ENCODE results near the gene PCIF1.
"Not testable (repeated sequence)": the region's sequence is repeated elsewhere in the genome, so short reads cannot be mapped to it uniquely, and the experiment has no call there.

PCIF1 gene

DNA sequence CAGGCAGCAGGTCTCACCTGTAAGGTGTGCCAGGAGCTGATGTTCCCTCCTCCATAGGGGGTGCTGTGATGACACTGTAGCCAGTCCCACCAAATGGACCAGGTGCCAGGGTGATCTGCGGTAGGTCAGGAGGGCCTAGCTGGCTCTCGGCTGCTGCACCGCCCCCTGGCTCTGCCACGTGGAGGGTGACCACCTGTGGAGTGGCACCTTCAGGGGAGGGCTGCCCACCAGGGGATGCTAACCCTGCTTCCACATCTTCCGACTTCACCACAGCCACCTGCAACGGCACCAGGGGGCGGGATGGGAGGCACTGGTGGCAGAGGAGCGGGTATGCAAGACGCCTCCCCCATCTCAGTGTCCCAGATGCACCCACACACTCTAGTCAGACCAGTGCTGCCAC, 19.2 kb downstream of the PCIF1 start:
- no peak overlapping the region for H3K4me3 ChIP-seq (ENCODE audit: low read length)
- TF ChIP-seq ZNF274 (IDR thresholded peaks at IDR 0.05; ENCODE audit: low read depth, low read length): no peak

DNA sequence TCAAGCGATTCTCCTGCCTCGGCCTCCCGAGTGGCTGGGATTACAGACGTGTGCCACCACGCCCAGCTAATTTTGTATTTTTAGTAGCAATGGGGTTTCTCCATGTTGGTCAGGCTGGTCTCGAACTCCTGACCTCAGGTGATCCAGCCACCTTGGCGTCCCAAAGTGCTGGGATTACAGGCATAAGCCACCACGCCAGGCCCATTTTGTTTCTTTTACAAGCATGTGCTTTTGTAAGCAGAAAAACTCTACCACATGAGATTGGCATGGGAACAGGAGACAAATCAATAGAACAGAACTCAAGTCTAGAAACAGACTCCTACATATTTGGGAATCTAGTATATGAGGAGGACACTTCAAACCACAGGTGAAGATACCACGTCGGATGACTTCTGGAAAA, 21.8 kb downstream of the PCIF1 start:
- not testable (repeated sequence) for H3K4me3 ChIP-seq (ENCODE audit: low read length)

DNA sequence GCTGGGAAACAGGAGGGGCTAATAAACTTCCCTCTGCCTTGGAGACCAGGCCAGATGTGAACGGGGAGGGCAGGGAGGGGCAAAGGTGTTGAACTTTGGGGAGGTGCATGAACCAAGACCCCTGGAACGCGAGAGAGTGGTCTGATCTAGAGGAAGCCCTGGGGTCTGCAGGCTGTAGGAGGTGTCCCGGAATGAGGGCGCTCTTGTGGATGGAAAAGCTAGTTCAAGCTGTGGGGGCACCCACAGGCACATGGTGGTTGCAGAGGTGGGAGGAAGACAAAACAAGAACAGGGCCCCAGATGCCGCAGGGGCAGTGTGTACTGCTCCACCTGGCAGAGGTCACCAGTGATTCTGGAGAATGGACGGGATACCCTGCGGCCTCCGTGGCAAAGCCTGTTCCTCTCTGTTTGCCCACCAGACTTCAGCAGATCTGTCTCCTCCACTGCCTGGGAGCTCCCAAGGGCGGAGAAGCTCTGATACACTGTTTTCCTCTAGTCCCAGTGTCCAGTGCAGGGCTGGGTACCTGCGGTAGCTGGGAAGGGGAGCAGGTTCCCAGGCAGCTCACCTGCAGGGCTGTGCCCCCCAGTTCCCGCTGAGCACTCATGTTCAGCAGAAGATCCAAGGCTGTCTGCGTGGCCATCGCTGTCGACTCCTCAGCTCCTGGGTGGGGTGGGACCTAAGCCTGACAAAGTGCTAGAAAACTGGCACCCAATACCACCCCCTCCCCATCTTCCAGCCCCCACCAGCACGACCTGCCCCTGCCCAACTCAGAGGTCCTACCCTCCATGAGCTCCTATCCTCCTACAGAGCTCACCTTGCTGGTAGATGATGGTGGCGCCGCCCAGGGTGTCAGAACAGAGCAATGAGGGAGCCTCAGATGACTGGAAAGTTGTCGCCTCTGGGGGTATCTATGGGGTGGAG, 22.8 kb downstream of the PCIF1 start:
- no peak for TF ChIP-seq ZNF274 (IDR thresholded peaks at IDR 0.05; ENCODE audit: low read depth, low read length)
- H3K4me3 ChIP-seq (ENCODE audit: low read length): no peak overlapping the region

DNA sequence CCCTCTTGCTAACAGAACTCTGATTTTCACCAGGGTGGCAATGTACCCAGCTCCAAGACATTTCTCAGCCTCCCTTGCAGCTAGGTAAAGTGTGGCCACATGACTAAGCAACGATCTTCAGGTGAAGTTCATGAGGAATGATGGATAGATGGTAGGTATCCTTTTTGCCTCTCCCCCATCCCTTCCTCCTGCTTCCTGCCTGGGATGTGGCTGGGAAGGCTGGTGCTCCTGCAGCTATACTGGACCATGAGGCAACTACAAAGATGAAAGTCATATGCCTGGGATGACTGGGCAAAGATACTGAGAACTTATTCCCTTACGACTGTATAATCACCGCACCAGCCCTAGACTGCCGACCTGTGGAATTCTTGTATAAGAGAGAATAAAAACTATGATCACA, 24.1 kb downstream of the PCIF1 start:
- TF ChIP-seq ZNF274 (IDR thresholded peaks at IDR 0.05; ENCODE audit: low read depth, low read length): no peak
- no peak overlapping the region for H3K4me3 ChIP-seq (ENCODE audit: low read length)

DNA sequence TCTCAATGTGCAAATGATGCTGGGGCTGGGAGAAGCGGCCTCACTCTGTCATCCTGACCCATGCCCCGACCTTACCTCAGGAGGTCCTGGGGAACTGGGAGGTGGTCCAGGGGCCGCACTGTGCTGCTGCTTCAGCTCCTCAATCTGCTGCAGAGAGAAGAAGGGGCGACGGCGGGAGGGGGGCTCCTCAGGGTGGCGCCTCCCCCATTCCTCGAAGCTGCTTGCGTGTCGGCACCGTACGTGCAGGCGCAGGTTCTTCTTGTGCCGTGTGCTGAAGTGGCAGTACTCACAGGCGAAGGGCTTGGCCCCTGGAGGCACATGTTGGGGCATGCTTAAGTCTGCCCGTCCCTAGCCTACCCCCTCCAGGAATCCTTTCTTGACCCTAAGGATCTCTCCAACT, 24.6 kb downstream of the PCIF1 start:
- no peak for TF ChIP-seq ZNF274 (IDR thresholded peaks at IDR 0.05; ENCODE audit: low read depth, low read length)
- no peak overlapping the region for H3K4me3 ChIP-seq (ENCODE audit: low read length)

DNA sequence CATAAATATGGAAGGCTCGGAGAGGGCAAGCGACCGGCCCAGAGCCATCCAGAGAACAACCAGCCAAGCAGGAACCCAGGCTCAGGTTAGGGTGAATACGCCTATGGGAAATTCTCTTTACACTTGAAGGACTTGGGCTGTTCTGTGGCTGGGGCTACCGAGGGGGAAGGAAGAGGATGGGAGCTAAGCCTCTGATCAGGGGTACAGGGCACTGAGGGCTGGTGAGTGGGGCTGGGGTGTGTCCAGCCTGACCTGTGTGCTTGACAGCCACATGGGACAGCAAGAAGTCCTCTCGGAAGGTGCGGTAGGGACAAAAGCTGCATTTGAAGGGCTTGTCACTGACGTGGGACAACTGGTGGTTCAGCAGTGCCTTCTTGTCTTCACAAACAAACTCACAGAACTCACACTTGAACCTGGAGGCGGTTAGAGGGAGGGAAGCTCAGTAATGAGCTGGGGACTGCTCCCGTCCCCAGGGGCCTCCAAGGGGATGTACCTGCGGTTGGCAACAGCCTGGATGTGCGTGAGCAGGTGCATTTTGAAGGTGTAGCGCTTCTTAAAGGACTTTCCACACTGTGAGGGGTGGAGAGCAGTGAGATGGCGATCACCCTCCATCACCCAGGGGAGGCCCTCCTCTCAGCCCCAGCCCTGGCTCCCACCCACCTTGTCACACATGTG, 25.6 kb downstream of the PCIF1 start:
- no peak overlapping the region for H3K4me3 ChIP-seq (ENCODE audit: low read length)
- TF ChIP-seq ZNF274 (IDR thresholded peaks at IDR 0.05; ENCODE audit: low read depth, low read length): no peak

DNA sequence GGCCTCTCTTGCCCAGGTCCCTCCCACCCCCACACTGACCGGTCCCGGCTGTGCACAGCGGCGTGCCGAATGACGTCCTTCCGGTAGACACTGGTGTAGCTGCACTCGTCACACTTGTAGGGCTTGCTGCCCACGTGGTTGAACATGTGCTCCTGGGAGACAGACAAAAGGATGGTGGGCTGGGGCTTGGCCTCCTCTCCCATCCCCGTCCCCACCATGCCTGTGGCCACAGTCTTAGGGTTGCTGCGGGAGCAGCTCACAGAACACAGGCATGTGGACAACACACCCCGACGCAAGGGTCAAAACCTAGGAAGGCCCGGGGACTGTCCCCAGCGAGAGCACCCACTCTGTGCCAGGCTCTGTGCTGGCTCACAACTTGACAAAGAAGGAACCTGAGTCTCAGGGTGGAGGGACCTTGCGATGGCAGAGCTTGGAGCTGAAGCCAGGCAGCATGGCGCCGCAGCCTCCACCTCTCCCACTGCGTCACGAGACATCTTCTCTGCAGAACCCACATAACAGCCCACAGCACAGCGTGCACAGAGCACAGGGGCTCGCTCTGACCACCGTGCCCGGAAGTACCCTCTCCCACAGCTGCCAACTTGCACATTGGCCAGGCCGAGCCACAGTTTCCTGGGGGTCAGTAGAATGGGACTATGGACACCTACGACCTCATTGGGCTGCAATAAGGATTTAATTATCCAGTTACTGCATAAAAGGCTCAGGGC, 27.7 kb downstream of the PCIF1 start:
- TF ChIP-seq ZNF274 (IDR thresholded peaks at IDR 0.05; ENCODE audit: low read depth, low read length): no peak
- no peak overlapping the region for H3K4me3 ChIP-seq (ENCODE audit: low read length)

DNA sequence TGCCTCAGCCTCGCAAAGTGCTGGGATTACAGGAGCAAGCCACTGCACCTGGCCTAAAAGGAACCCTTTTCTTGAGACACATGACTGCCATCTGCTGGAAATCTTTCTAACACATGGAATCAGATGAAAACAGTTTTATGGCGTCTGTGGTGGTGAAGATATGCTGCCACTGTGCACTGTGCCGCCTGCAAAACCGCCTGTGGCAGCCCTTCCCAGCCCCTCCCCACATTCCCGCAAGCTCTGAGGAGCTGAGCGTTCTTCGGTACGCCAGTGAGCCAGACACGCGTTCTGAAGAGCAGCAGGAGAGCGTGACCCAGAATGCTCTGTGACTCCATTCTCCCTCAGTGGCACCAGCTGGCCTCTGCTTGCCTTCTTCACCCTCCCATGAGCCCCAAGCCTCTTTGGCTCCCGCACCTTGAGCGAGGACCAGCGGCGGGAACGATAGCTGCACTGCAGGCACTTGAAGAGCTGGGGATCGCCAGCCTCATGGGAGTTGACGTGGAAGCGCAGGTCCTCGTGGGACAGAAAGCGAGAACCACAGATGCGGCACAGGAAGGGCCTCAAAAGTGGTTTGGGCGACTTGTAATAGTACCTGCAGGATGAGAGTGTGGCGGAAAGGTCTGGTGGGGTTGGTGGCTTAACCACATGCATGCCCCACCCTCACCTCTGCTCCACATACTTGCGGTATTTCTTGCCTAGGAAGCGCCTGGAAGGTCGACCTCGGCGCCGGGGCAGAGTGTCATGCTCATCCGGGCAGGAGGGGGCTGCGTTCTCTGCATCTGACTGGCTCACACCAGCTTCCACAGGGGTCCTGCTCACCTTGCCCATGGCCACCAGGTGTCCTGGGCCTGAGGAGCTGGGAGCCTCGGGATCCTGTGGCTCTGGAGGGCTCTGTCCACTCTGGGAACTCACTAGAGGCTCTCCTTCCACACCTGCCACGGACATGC, 28.8 kb downstream of the PCIF1 start:
- no peak overlapping the region for H3K4me3 ChIP-seq (ENCODE audit: low read length)

DNA sequence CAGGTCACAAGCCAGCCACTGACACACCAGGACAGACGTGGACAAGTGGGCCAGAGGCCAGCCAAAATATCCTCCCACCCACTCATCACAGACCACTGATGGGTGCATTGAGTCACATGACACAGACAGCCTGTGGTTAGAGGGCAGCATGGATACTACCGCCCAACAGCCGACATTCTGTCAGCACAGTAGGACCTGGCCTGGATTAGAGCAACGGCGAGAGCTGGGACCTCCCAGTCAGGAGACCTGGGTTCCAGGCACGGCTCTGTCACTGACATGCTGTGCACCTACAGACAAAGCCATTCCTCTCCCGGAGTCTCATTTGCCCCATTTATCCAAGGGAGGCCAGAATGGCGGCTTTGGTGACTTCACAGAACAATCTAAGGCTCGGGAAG, 29.5 kb downstream of the PCIF1 start:
- H3K4me3 ChIP-seq (ENCODE audit: low read length): no peak overlapping the region
- no peak for TF ChIP-seq ZNF274 (IDR thresholded peaks at IDR 0.05; ENCODE audit: low read depth, low read length)

More for the DNA sequence above, 28.8 kb downstream of the PCIF1 start:
- TF ChIP-seq ZNF274 (IDR thresholded peaks at IDR 0.05; ENCODE audit: low read depth, low read length): no peak

DNA sequence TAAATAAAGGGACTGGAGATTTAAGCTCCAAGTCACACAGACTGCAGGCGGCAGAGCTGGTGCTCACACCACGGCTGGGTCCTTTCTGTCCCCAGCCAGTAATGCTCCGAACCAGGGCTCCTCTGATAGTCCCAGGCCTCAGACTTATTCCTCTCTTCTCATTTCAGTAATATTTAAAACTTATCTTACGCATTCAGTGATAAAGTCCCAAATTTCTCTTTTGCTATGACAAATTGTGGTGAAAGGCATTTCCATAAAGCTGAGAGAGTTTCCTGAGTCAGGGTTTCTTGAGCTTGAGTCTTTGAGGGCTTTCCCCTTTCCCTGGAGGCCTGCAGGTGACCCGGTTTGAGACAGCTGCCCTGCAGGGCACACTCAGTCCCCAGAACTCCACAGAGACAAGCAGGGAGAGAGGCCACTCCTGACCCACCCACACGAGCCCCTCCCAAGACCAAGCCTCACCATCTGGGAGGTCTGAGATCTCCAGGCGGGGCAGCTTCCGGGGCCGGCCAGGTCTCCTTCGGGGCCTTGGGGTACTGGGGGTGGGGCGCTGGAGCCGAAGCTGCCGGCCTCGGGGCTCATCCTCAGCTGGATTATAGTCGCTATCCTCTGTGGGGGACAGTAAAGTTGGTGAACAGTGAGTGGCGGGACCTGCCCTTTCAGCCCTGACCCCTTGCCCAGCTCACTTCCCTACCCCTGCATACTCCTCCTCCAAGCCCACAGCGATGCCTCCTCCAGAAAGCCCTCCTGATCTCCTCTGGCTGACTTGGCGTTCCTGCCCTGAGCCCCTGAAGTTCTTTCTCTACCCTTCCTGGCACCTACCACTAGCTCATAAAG, 30.9 kb downstream of the PCIF1 start:
- no peak overlapping the region for H3K4me3 ChIP-seq (ENCODE audit: low read length)
- no peak for TF ChIP-seq ZNF274 (IDR thresholded peaks at IDR 0.05; ENCODE audit: low read depth, low read length)

DNA sequence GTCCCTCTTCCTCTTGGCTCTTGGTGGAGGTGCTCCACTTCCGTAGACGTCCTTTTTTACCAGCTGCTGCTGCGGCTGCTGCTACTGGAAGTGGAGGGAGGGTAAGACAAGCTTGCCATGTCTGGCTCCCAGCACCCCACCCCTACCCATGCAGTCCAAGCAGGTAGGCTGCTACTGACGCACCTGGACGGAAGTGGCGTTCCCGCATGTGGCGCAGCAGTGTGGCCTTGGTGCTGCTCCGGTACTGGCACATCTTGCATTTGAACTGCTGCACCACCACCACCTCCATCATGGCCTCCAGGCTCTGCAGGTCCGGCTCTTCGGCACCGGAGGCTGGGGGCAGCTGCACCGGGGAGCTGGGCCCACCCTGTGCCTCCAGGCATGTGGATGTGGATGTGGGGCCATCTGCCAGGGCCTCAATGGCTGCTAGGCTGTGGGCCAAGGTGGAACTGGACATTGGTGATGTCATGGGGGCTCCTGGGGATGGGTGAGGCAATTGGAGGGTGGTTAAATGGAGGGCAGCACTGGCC, 33.1 kb downstream of the PCIF1 start:
- H3K4me3 ChIP-seq (ENCODE audit: low read length): no peak overlapping the region
- TF ChIP-seq ZNF274 (IDR thresholded peaks at IDR 0.05; ENCODE audit: low read depth, low read length): no peak

DNA sequence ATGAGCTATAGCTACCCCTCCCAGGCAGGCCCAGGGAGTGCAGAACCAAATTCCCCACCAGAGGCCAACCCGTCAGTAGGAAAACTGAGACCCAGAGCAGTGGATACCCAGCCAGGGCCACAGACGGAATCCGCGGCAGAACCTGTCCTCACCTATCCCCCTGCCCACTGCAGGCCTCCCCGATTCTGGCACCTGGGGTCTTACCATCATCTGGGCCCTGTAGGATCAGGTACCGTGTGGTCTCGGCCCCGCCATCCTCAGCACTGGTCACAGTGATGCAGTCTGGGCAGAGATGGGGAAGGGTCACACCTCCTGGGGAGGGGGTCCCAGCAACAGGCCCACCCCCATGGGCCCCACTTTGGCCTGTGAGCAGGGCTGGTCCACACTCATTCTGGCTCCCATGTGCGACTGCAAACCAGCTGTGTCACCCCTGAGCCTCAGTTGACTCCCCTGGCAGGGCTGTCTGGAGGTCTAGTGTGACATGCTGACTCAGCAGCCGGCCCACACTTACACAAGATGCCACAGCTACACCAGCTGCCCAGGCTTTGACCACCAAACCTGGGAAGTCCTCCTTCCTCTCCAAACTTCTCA, 33.7 kb downstream of the PCIF1 start:
- no peak overlapping the region for H3K4me3 ChIP-seq (ENCODE audit: low read length)
- TF ChIP-seq ZNF274 (IDR thresholded peaks at IDR 0.05; ENCODE audit: low read depth, low read length): no peak

All from GM08714 (cell line).